AG08395 (cell line): ENCODE measurements around the gene TRAPPC14.

Experiments
- DNase-seq: peaks from one replicate; pipeline ENCODE4 v3.0.0; 2012; ENCODE audit warnings: mixed read lengths, low spot score

Gene TRAPPC14

DNA sequence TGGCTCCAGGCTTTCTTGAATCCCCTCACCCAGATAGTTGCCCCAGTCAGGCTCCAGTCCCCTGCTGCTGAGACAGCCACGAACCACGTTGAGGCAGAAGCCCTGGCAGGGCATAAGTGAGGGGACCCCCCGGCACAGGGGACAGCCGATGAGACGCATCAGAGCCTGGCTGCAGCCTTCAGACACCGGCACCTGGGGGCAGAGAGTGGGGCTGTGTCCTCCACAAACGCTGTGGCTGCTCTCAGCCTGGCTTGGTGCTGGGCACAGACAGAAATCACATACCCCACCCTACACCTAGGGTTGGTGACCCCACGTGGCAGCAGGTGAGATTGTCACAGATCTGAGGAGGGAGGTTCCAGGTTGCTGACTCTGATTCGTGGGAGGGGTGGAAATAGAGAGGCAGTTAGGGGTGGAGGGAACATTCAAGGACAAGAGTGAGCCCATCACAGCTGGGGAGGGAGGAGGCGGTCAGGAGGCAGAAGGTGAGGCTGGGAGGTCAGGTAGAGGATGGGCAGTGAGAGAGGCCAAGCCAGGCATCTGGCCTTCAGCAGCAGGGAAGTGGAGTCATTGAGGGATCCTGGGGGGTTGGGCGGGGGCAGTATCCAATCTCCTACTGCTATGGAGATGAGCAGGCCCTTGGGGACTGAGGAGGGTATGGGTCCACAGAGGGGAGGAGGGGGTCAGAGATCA, 15.4 kb upstream of the TRAPPC14 start:
- no peak for DNase-seq

DNA sequence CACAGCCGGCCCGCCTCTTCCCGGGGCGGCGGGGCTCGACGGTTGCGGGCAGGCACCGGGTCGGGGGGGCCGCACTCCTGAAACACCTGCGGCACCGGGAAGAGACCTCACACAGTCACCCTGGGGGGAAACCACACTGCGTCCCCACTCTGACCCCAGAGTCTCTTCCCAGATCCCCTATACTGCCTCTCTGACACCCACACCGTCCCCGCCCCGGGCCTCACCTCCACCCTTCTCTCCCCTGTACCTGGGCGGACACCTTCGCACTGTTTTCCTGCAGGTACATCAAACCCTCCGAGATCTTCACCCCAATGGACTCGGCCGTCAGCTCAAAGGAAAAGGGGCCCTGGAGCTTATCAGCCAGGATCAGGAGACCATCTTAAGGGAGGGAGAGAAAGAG, 13.3 kb upstream of the TRAPPC14 start:
- DNase-seq, result no peak

DNA sequence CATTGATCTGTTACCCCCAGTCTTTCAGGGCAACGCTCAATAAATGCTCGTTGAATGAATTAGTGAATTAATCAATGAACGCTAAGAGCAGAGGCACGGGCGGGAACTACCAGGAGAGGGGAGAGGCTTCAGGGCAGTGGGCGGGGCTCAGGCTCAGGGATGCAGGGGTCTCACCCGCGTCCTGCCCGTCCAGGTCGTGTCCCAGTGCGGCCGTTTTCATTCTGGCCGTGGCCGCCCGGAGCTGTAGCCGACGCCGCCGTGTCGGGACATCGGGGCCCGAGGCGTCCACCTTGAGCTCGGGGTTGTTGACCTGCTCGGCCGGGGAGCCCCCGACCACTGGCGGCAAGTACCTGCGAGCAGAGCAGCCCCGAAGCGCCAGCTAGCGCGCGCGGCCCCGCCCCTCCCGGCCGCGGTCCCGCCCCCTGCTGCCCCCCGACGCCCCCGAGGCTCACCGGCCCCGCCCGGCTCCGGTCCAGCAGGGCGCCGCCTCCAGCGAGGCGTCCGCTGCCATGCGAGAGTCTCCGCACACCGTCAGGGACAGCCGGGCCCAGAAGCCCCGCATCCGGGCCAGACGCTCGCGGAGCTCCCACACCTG, 12.7 kb upstream of the TRAPPC14 start:
- DNase-seq, result no peak

DNA sequence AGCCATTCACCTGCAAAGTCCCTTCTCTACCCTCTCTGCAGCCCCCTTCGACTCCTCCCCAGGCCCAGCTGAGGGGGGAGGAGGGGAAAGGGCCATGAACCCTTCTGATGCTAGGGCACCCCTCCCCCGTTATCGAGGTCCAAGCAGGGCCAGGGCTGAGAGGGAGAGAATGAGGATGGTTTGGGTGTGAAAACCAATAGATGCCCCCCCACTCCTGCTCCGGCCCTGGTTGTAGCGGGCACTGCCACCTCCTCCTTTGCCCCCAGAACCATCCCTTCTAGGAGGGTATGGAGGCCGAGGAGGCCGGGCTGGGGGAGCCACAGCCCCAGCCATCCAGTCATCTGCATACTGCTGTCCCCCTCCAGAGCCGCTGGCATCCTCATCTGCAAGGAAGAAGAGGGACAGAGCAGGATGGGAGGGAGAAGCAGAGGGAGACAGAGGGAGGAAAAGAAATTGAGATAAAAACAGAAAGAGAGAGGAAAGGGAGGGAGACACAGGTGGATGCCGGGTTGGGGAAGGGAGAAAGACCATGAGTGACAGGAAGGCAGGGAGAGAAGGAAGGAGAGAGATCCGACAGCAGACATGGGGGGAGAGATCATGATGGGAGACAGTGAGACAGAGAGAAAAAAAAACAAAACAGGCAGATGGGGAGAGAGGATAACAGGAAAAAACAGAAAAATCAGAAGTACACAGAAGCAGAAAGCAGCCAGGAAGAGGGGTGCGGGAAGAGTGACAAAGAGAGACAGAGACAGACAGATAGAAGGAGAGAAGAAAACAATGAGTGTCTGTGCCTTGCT, 11.8 kb upstream of the TRAPPC14 start:
- no peak for DNase-seq

DNA sequence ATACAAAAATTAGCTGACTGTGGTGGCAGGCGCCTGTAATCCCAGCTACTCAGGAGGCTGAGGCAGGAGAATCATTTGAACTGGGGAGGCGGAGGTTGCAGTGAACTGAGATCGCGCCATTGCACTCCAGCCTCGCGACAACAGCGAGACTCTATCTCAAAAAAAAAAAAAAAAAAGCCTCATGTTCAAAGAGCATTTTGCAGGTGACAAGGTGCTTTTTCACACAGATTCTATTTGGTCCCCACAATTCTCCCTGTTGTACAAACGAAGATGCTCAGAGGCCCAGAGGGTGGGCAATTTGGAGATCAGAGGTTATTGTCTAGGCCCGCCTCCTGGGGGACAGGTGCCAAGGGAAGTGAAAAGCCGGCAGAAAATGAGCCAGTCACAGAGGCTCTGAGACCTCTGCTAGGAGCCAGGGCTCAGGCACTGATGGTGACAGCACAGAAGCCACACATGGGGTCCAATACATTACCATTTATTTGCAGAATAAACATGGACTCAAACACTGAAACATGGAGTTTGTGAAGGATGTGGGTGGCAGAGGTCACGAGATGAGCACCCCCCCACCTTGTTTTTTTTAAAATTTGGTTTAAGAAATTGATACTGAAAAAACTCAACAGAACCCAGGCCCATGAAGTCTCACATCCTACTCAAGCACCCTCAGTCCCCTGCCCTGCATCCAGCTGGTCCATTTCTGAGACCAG, 10.8 kb upstream of the TRAPPC14 start:
- DNase-seq, result no peak

DNA sequence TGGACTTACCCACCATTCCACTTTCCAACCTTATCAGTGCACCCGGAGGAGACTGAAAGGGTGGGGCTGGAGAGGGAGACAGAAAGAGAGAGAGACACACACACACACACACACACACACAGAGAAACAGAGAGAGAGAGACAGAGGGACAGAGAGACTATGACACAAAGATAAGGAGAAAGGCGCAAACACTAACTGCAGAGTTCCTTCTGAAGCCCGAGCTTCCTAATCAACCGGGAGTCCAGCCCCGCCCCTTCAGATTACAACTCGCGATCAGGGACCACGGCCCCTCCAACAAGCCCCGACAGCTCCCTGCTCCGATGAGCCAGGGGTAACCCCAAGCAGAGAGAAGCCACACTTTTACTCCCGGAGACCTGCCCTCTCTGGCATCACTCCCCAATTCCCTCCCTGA, 9.4 kb upstream of the TRAPPC14 start:
- DNase-seq, result peak; percentile 20

DNA sequence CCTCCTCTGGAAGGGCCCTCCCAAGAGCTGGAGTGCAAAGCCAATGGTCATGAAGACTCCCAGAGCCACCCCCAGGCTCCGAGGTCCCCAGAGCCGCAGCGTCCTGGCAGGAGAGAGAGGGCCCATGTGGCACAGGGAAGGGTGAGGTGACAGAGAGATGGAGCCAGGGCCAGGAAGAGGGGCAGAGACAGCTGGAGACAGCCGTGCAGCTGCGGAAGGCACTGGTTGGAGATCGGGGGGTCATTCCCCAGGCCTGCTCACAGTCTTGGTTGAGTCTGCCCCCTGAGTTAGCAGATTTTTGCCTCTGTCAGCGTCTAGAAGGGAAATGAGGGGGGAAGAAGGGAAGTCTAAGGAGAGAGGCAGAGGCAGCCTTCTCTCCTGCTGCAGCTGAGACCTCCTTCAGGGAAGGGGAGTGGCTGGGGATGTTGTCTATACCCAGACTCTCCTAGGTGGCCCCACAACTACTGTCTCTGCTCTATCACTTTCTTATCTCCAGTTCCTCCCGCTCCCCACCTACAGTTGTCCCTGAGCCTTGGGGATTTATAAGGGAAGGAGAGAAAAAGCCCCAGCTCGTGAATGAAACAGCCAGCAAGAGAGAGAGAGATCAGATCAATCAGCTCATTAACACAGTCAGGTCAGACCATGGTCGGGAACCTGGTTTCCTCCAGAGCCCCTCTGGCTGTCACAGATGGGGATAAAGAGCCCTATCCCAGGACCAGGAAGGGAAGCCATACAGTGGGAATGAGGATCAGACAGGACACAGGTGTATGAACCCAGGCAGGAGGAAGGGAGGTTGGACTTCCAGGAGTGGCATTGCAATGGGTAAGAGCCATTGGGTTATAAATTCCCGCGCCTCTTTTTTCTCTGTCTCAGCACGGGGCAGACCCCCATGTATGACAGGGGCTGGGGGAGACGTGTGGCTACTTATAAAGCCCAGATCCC, 8.7 kb upstream of the TRAPPC14 start:
- DNase-seq, result no peak

DNA sequence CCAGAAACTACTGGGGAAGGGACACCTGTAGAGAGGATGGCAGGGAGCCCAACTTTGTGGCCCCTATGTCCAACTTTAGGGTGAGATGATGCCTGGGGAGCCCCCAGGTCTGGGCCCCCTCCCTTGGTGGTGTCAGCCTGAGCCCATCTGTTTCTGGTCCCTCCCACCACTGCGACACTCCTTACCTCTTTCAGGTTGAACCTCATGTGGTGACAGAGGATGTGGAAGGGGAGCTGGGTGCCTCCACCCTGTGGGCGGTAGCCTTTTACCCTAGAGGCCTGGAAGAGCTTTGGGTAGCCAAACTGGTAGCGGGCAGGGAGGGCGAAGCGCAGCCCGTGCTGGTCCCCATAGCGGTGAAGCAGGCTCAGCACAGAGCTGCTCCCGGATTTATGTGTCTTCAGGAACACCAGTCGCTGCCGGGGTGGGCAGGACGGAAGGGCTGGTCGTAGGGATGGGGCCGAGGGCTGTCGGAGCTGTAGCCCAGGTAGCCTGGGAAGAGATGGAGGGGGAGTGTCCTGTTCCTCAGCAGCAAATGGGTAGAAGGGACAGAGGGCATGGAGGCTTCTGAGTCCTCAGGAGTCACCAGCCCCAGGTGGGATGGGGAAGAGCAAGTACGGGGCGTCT, 7.9 kb upstream of the TRAPPC14 start:
- no peak for DNase-seq

DNA sequence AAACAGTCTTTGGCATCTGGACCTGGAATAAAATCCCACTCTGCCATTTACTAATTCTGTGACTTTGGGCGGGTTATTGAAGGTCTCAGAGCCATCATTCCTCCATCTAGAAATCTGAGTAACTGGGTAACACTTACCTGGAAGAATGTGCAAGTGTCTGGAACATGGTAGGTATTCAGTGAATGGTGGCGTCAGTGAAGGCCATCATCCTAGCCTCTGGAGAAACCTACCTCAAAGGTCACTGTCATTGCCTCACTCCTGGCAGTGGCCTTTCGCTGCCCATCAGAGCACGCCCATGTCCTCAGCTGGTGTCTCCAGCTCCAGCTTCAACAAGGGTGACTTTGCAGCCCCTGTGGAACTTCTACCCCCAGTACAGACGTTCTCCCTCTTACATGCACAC, 5.3 kb upstream of the TRAPPC14 start:
- DNase-seq, result no peak

DNA sequence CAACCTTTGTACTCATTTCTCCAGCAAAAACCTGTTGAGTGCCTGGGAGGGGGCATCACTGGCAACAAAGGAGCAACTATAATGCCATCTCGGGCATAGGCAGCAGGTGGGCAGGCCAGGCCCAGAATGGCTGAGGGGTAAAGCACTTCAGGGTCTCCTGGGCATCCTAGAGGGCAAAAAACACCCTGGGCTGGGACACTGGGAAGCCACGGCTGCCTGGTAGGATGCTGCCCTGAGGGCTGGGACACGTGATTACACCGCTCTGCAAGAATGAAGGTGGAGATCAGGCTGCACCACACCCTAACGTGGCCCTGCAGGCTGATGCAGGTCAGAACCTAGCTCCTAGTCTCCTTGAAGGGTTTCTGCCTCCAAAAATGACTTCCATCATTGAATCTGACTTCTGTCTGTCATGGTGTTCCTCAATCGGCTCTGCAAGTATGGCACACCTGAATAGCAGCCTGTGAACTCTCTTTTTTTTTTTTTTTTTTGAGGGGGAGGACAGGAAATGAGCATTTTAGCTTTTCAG, 4.5 kb upstream of the TRAPPC14 start:
- no peak for DNase-seq

DNA sequence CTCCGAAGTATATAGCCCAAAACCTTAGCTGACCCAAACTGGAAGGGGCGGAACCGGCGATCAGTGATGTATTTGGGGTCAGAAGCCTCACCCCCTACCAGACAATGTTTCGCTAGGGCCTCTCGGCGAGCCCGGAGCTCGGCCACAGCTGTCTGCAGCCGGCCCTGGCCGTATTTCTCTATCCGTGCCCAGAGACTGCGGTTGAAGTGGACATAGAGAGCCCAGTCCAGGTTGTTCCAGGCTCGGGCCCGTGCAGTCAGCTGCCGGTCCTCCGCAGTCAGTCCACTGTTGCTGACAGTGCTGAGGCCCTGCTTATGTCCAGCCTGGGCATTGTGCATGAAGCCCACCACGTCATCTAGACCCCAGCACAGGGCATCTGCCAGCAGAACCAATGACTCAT, 1.5 kb upstream of the TRAPPC14 start:
- no peak for DNase-seq

DNA sequence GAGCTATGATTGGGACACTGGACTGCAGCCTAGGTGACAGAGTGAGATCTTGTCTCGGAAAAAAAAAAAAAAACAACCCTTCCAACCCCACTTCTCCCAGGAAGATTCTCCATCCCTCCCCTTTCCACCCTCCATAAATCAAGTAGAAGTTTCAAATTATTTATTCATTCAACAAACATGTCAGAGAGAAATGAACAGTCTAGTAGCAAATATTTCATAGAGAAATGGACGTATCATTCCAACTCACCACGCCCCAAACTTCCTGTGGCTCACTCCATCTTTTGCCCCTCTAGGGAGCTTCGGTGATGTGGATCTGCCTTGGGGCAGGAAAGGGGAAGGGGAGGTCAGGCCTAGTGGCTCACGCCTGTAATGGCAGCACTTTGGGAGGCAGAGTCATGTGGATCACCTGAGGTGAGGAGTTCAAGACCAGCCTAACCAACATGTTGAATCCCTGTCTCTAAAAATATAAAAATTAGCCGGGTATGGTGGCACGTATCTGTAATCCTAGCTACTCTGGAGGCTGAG, 638 bp upstream of the TRAPPC14 start:
- no peak for DNase-seq

DNA sequence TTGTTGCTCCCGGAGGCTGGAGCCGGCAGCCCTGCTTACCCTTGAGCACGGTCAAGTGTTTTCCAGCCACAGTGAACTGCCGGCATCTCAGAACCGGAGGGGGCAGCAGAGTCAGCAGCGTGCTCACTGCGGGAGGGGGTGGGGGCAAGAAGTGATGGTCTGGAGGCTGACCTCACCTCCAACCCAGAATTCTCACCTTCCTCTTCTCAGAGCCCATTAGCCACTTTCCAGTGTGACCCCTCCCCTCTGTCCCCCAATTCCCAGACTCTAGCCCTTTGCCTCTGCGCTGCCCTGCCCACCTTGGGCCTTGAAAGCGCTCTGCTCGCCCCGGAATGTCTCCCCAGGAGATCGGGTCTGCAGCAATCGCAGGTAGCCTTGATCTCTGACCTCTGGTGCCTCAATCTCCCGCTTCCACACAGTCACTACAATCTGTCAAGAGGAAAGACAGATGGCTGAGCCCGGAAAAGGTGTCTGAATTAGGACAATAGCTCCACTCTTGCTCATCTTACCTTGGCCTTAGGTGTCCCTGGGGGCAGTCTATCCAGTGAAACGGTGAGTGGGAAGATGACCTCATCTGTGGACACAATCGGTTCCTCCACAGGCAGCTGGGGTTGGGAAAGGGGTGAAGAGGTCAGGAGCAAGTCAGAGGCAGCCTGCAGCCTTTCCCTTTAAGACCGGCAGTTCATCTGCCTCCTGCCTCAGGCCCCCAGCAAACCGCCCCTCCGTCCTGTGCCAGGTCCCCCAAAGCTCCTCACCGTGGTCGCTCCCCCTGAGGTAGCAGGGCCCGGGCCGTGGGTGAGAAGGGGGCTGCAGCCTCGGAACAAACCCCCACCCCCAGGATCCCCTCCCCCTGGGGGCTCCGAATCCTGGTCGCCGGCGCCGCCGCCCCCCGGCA, 942 bp downstream of the TRAPPC14 start:
- DNase-seq, result peak; percentile 52

DNA sequence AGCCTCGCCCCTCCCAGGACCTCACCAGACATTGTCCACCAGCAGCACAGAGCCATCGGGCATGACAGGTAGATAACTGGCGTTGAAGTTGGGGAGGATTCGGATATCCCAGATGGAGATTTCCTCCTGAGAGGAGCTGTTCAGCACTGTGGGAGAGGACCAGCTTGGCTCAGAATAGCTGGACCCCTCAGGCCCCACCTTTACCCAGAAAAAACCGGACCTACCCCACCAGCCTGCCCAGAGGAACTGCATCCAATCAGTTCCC, 1.5 kb downstream of the TRAPPC14 start:
- DNase-seq, result no peak

DNA sequence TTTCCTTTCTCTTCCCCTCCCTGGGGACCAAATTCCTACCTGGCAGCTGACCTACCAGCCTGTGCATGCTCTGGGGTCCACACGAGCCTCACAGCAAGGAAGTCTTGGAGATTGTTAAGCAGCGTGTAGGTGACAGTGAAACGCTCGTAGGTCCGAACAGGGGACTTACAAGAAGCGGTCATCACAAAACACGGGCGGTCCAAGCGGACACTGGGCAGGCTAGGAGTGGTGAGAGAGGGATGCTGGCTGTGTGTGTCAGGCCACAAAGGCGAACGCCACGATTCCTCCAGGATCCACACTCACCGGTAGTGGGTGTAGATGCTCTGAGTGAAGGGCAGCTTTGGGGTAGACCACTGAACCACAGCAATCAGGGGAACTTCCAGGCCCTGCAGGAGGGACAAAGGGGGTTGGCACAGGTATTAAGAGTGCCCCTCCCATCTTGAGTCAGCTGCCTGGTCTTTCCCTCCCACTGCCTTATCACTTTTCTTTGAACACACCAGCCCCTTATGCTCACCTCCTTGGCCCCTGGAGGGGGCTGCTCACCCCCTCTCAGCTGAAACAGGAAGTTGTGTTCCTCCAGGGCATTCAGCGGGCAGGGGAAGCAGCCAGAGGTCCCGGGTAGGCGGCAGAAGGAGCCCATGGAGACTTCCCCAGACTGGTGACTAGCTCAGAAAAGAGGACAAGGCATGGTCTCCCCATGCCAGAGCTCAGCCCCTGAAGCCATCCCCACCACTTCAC, 2.0 kb downstream of the TRAPPC14 start:
- DNase-seq, result no peak

DNA sequence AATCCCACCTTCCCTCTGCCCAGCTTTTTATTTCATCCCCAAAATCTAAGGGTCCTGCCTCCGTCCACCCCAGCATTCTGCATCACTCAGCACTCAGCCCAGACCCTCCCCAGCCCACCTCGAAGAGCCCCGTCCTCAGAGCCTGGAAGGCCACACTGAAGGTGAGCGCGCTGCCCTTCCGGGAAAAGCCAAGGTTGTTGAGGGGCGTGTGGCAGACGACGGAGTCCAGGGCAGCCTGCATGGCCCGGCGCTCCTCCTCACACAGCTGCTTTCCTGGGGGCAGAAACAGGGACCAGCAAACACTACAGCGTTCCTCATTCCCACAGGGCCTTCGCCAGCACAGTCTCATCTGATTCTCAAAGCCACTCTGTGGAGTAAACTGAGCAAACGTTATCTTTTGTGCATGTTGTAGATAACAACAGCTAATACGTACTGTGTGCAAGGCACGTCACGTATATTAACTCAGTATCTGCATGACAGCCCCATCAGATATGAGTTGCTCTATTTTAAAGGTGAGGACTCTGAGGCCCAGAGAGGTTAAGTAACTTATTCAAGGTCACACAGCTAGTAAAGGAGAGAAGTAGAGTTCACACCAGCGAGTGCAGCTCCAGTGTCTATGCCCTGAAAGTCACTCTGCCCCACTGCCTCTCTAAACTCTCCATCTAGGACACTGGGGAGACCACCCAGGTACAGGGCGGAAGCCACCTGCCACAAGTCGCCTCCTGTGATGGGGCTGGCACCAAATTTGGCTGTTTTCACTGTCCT, 2.8 kb downstream of the TRAPPC14 start:
- no peak for DNase-seq

DNA sequence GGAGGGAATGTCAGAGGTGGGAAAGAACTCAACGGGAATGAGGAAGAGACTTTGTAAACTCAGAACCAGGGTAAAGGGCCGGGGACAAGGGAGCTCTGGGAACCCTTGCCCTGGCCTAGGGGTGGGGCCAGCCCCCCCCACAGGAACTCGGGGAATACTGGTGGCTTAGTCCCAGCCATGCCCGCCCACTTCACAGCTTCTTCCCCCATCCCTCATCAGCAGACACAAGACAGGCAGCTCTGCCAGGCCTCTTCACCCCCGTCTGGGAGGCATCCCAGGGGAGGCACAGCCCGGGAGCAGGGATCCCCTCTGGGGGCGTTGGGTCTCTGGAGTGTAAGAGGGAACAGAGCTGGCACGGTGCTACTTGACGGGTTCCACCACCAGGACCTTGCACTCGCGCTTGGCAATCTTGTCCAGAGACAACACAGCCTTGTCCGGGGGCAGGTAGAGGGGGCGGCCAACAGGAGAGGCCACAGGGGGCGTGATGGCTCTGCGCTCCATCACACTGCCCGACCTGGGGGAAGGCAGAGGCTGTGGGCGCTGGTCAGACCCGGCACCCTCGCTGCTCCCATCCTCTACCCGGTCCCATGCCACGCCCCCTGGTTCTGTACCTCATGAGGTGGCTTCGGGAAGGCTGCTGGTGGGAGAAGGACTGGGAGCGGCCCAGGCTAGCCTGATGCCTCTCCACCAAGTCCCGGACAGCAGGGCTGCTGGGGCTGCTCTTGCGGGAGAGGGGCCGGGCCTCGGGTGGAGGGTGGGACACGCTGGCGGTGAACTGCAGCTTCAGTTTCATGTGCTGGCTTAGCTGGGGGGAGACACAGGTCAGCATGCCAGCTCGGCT, 3.7 kb downstream of the TRAPPC14 start:
- no peak for DNase-seq
